DOHH2 (cell line): ENCODE data around the gene SLBP.
A peak's percentile ranks its signal among the peaks of the same experiment; 100 is the strongest.

Source experiments
- CTCF ChIP-seq: fragments of 200-600 bp; sonication (generic); IDR thresholded peaks from one replicate; pipeline ENCODE4 v1.5.1; 2014; ENCODE audit warnings: antibody characterized with exemption, mild to moderate bottlenecking, low read depth, low read length; ENCODE audit not compliant: poor library complexity, severe bottlenecking
- EZH2phosphoT487 ChIP-seq: fragments of 200-600 bp; sonication (generic); IDR thresholded peaks from 2 replicates; pipeline ENCODE4 v1.6.1; 2017; ENCODE audit warnings: borderline replicate concordance, mild to moderate bottlenecking, antibody characterized with exemption, low read length, moderate library complexity, mixed read lengths

GRCh38 chr4:1726146-1726934 is 14.2 kb upstream of the SLBP start:
- TF ChIP-seq CTCF: peak; percentile 98
- no peak for TF ChIP-seq EZH2phosphoT487
